Activated CD4-positive, alpha-beta T cell treated with anti-CD3 and anti-CD28 coated beads, Interleukin-10, Interleukin-2, amounts not matched to agents 100 ng/mL and 50 ng/mL, durations not matched to agents 16 hours and 8 hours (primary cell): ENCODE data around the gene N4BP3.
A peak's percentile ranks its signal among the peaks of the same experiment; 100 is the strongest.
"Not testable (repeated sequence)": the region's sequence is repeated elsewhere in the genome, so short reads cannot be mapped to it uniquely, and the experiment has no call there.

Experiments used
- DNase-seq: peaks from one replicate; pipeline ENCODE4 v3.0.0-alpha.2; 2020

N4BP3 gene

GRCh38 chr5:178123094-178123965 is 10.0 kb downstream of the N4BP3 start:
- DNase-seq, result no peak

GRCh38 chr5:178123966-178124925 is 10.9 kb downstream of the N4BP3 start:
- no peak for DNase-seq

GRCh38 chr5:178125253-178125906 is 12.0 kb downstream of the N4BP3 start:
- DNase-seq, result no peak

GRCh38 chr5:178126556-178126955 is 13.2 kb downstream of the N4BP3 start:
- no peak for DNase-seq

- not testable (repeated sequence) for DNase-seq
These were observed 14.1 kb downstream of the N4BP3 start for GRCh38 chr5:178127300-178128009.

GRCh38 chr5:178129296-178129695 is 16.0 kb downstream of the N4BP3 start:
- DNase-seq, result no peak

- not testable (repeated sequence) for DNase-seq
These were observed 16.9 kb downstream of the N4BP3 start for GRCh38 chr5:178130234-178130575.

- peak; percentile 91 for DNase-seq
These were observed 17.5 kb downstream of the N4BP3 start, which contains the start of gene RMND5B for GRCh38 chr5:178130576-178131445. TSS of gene RMND5B (plus strand) at chr5:178131014. CDS start at chr5:178138120, 7,106 bp downstream.

GRCh38 chr5:178131446-178131996 is 18.2 kb downstream of the N4BP3 start:
- DNase-seq, result no peak

- no peak for DNase-seq
These were observed 23.7 kb downstream of the N4BP3 start for GRCh38 chr5:178136990-178137389.

- DNase-seq, result no peak
These were observed 24.7 kb downstream of the N4BP3 start for GRCh38 chr5:178137991-178138390.

GRCh38 chr5:178141550-178141949 is 28.2 kb downstream of the N4BP3 start:
- no peak for DNase-seq

GRCh38 chr5:178142642-178143041 is 29.3 kb downstream of the N4BP3 start:
- DNase-seq, result no peak

- DNase-seq, result no peak
These were observed 29.9 kb downstream of the N4BP3 start for GRCh38 chr5:178143246-178143645.

GRCh38 chr5:178143901-178144300 is 30.6 kb downstream of the N4BP3 start:
- DNase-seq, result no peak

- DNase-seq, result peak; percentile 68
These were observed 32.9 kb downstream of the N4BP3 start for GRCh38 chr5:178145965-178146820.

- DNase-seq, result no peak
These were observed 34.1 kb downstream of the N4BP3 start for GRCh38 chr5:178147406-178147805.

GRCh38 chr5:178149199-178149932 is 36.0 kb downstream of the N4BP3 start:
- DNase-seq, result no peak
